Activated T-helper 2 cell treated with anti-CD3 and anti-CD28 coated beads, Interferon-gamma antibody, Interleukin-2, Interleukin-4, amounts not matched to agents 10 μg/mL and 5 μg/mL and 100 μg/mL, durations not matched to agents 14 hours and 24 hours and 36 hours (primary cell): Measurements from ENCODE around the gene AKIRIN2. TPM values are rescaled to one million over a fixed set of nuclear protein-coding genes. Genes with fewer than 3 reads are reported as not detected.

Source experiments
- total RNA-seq: library from RNA; stranded (reverse); gene quantifications from 2 replicates; pipeline ENCODE4 v1.2.3, GENCODE V29; 2022

Gene AKIRIN2
- total RNA-seq, 1 donor from 2014 or later = 42.0 TPM

Other genes with a start within 250 kb of the AKIRIN2 start
- gene SLC35A1, start 229.3 kb downstream of the AKIRIN2 start, total RNA-seq = 10.5 and 11.1 TPM in 2 replicates
- 23.3 and 23.5 TPM in 2 replicates for gene RARS2, start 112.2 kb downstream of the AKIRIN2 start, total RNA-seq
- gene ORC3, start 112.1 kb downstream of the AKIRIN2 start, total RNA-seq = 31.2 and 31.9 TPM in 2 replicates